ENCODE measurements around the gene SCD. TPM values are rescaled to one million over a fixed set of nuclear protein-coding genes. Genes with fewer than 3 reads are reported as not detected.

SCD gene
- total and polyA plus RNA-seq, 10 of the 15 experiments (the other 5 are each of a cell fraction or from before 2014, with no cell fraction given): 68.7 to 279 (median 99.5) TPM

GRCh38 chr10:100373298-100374199 is 26.5 kb downstream of the SCD start (continued):
- peak; percentile 27; the same call in 1 of the 2 replicates for TF ChIP-seq PAX5 (IDR thresholded peaks at IDR 0.05; ENCODE audit: borderline replicate concordance, low read depth, low read length)
- peak; percentile 78 for TF ChIP-seq ZNF384 (IDR thresholded peaks at IDR 0.05; ENCODE audit: borderline replicate concordance, low read depth, low read length)
- TF ChIP-seq, protein P1, sequence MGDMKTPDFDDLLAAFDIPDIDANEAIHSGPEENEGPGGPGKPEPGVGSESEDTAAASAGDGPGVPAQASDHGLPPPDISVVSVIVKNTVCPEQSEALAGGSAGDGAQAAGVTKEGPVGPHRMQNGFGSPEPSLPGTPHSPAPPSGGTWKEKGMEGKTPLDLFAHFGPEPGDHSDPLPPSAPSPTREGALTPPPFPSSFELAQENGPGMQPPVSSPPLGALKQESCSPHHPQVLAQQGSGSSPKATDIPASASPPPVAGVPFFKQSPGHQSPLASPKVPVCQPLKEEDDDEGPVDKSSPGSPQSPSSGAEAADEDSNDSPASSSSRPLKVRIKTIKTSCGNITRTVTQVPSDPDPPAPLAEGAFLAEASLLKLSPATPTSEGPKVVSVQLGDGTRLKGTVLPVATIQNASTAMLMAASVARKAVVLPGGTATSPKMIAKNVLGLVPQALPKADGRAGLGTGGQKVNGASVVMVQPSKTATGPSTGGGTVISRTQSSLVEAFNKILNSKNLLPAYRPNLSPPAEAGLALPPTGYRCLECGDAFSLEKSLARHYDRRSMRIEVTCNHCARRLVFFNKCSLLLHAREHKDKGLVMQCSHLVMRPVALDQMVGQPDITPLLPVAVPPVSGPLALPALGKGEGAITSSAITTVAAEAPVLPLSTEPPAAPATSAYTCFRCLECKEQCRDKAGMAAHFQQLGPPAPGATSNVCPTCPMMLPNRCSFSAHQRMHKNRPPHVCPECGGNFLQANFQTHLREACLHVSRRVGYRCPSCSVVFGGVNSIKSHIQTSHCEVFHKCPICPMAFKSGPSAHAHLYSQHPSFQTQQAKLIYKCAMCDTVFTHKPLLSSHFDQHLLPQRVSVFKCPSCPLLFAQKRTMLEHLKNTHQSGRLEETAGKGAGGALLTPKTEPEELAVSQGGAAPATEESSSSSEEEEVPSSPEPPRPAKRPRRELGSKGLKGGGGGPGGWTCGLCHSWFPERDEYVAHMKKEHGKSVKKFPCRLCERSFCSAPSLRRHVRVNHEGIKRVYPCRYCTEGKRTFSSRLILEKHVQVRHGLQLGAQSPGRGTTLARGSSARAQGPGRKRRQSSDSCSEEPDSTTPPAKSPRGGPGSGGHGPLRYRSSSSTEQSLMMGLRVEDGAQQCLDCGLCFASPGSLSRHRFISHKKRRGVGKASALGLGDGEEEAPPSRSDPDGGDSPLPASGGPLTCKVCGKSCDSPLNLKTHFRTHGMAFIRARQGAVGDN (IDR thresholded peaks at IDR 0.05): peak; percentile 25; the same call in 1 of the 2 replicates
- no peak for TF ChIP-seq POLR2AphosphoS2 (IDR thresholded peaks at IDR 0.05; ENCODE audit: low read depth, low read length)
- TF ChIP-seq YY1 (IDR thresholded peaks at IDR 0.05; ENCODE audit: low read depth, low read length): 0 out of 2 replicates have a peak, but pooled peaks have one; percentile 27
- peak; percentile 75 to 80 for TF ChIP-seq BHLHE40 (IDR thresholded peaks at IDR 0.05; ENCODE audit: borderline replicate concordance in 1 of 2, low read depth in 2 of 2, low read length in 1 of 2)
- TF ChIP-seq RUNX3 (IDR thresholded peaks at IDR 0.05; ENCODE audit: low read length): peak; percentile 26; the same call in 1 of the 2 replicates
- TF ChIP-seq PKNOX1 (IDR thresholded peaks at IDR 0.05): peak; percentile 70
- TF ChIP-seq RBBP5 (conservative IDR thresholded peaks at IDR 0.05): no peak
- TF ChIP-seq SRF (IDR thresholded peaks at IDR 0.05; ENCODE audit: low read depth in 2 of 2, low read length in 2 of 2): no peak
- TF ChIP-seq POLR2A (IDR thresholded peaks at IDR 0.05; ENCODE audit: low read depth, low read length): peak; percentile 74
- TF ChIP-seq CHD2 (IDR thresholded peaks at IDR 0.05; ENCODE audit: borderline replicate concordance, low read depth, low read length): 0 out of 2 replicates have a peak, but pooled peaks have one; percentile 21
- TF ChIP-seq, protein P2, sequence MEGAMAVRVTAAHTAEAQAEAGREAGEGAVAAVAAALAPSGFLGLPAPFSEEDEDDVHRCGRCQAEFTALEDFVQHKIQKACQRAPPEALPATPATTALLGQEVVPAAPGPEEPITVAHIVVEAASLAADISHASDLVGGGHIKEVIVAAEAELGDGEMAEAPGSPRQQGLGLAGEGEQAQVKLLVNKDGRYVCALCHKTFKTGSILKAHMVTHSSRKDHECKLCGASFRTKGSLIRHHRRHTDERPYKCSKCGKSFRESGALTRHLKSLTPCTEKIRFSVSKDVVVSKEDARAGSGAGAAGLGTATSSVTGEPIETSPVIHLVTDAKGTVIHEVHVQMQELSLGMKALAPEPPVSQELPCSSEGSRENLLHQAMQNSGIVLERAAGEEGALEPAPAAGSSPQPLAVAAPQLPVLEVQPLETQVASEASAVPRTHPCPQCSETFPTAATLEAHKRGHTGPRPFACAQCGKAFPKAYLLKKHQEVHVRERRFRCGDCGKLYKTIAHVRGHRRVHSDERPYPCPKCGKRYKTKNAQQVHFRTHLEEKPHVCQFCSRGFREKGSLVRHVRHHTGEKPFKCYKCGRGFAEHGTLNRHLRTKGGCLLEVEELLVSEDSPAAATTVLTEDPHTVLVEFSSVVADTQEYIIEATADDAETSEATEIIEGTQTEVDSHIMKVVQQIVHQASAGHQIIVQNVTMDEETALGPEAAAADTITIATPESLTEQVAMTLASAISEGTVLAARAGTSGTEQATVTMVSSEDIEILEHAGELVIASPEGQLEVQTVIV (IDR thresholded peaks at IDR 0.05; ENCODE audit: borderline replicate concordance, partially characterized antibody): peak; percentile 74
- TF ChIP-seq ZZZ3 (IDR thresholded peaks at IDR 0.05; ENCODE audit: control insufficient read depth, insufficient read length, low read depth): no peak
- TF ChIP-seq TCF12 (IDR thresholded peaks at IDR 0.05; ENCODE audit: low read depth, low read length): 0 out of 2 replicates have a peak, but pooled peaks have one; percentile 16
- no peak for TF ChIP-seq EZH2 (IDR thresholded peaks at IDR 0.05; ENCODE audit: borderline replicate concordance, control insufficient read depth, low read depth, low read length)
- no peak for TF ChIP-seq NRF1 (conservative IDR thresholded peaks at IDR 0.05; ENCODE audit: low read depth, low read length)
- peak; percentile 67; the same call in 1 of the 2 replicates for TF ChIP-seq RFX5 (IDR thresholded peaks at IDR 0.05; ENCODE audit: low read depth, low read length)
- TF ChIP-seq KDM1A (IDR thresholded peaks at IDR 0.05; ENCODE audit: borderline replicate concordance): no peak
- no peak for TF ChIP-seq NFXL1 (IDR thresholded peaks at IDR 0.05; ENCODE audit: borderline replicate concordance)
- TF ChIP-seq HDAC2 (IDR thresholded peaks at IDR 0.05): no peak
- TF ChIP-seq GABPA (IDR thresholded peaks at IDR 0.05; ENCODE audit: low read depth): no peak

Measured in GM12878 (cell line).